ENCODE results near the gene TMEM80. TPM values are rescaled to one million over a fixed set of nuclear protein-coding genes. Genes with fewer than 3 reads are reported as not detected.

Gene TMEM80
- total and polyA plus RNA-seq, 9 of the 15 experiments (the other 6 are each of a cell fraction or from before 2014, with no cell fraction given), result 5.1 to 30.1 (median 12.4) TPM

- no peak for TF ChIP-seq ZNF263 (CRISPR knock-in tag; IDR thresholded peaks at IDR 0.05; ENCODE audit: borderline replicate concordance)
Measured at GRCh38 chr11:686451-687243, 9.0 kb upstream of the TMEM80 start (continued).

DNA sequence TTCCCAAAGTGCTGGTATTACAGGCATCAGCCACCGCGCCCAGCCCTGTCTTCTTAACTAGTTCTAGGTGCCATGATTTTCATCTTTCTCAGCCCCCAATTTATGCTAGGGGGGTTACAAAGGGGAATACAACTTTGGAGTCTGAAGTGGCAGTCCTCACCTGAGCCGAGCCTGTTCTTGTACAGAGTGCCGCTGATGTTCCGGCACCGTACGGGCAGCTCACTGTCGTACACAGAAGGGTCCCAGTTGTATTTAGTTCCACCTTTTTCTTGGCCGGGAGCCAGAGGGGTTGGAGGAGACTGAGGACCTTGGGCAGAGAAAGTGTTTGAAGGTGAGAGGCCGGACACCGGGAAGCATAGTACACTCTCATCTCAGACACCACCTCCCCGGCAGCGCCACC is 7.9 kb upstream of the TMEM80 start:
- no peak overlapping the region for H3K4me2 ChIP-seq (ENCODE audit: insufficient read depth, low read length)
- peaks cover 41% of the 10 kb centered on the region for H3K79me2 ChIP-seq (ENCODE audit: control insufficient read depth, insufficient read depth, low read length)
- H3K4me3 ChIP-seq, result no peak overlapping the region
- ChIA-PET POLR2A (interaction anchor here (0.6 kb wide), 1 partner anchor 1799 kb away, joined by 3 read pairs; no protein-coding TSS in a partner anchor), CTCF (ENCODE audit: low intra/inter-chr PET ratio) (no interaction called here)
- peaks cover 4% of the 10 kb centered on the region for H3K9me1 ChIP-seq (ENCODE audit: control insufficient read depth, insufficient read depth, low read length)
- in situ Hi-C loops (cut with MboI), result no loop called here
- DNase-seq (ENCODE audit: extremely low read depth in 1 of 4, low spot score in 3 of 4), result no peak
- no peaks in the 10 kb centered on the region for H3K9me3 ChIP-seq (replicated peaks; ENCODE audit: control insufficient read depth, insufficient read depth, low read depth, low read length)
- peaks cover 82% of the 10 kb centered on the region for H3K36me3 ChIP-seq (ENCODE audit: control insufficient read depth, insufficient read depth, low read length)
- FAIRE-seq, result no peak
- H2AFZ ChIP-seq (ENCODE audit: low read depth, low read length), result no peak overlapping the region
- no peaks in the 10 kb centered on the region for H3K27me3 ChIP-seq (ENCODE audit: control insufficient read depth in 2 of 2, insufficient read depth in 2 of 2, low read length in 2 of 2)
- intact Hi-C loops (cut with micrococcal nuclease), result no loop called here
- H3K4me1 ChIP-seq (replicated peaks in 1 of 2; ENCODE audit: control insufficient read depth in 2 of 2, insufficient read depth in 2 of 2, low read length in 2 of 2), result peaks cover 20 to 27% of the 10 kb centered on the region in 2 experiments
- peak; percentile 50; the same call in 1 of the 2 replicates for TF ChIP-seq NFIC (IDR thresholded peaks at IDR 0.05)
- no peak for TF ChIP-seq MBD2 (IDR thresholded peaks at IDR 0.05; ENCODE audit: borderline replicate concordance, low read depth)
- no peak for ATAC-seq
- no peak overlapping the region for H3K9ac ChIP-seq (ENCODE audit: insufficient read depth in 1 of 2, low read depth in 2 of 2, low read length in 2 of 2)
- peaks cover 6% of the 10 kb centered on the region for H4K20me1 ChIP-seq (replicated peaks; ENCODE audit: control insufficient read depth, insufficient read depth, low read length)
- 87% methylated on average over 13 of the region's 13 CpGs for WGBS (ENCODE audit: insufficient coverage, low coverage, missing lambda C conversion rate)
- BruUV-seq (replicated peaks), result no TSS peak
- H3K27ac ChIP-seq (ENCODE audit: extremely low read depth, low read depth, low read length), result no peak overlapping the region
